Measurements from ENCODE around the gene PPP1CC. TPM values are rescaled to one million over a fixed set of nuclear protein-coding genes. Genes with fewer than 3 reads are reported as not detected.

Gene PPP1CC
- total RNA-seq, 4 donors from 2014 or later: 92.2 to 120 (median 101) TPM

GRCh38 chr12:110776410-110776809, 33.7 kb upstream of the PPP1CC start:
- intact Hi-C loops (cut with DNase I): no loop called here
- H3K9me3 ChIP-seq: no peaks in the 10 kb centered on the region
- no peak overlapping the region for H3K4me3 ChIP-seq
- peaks cover 0 to 3% (median 0%) of the 10 kb centered on the region in 4 donors for H3K27me3 ChIP-seq
- no peaks in the 10 kb centered on the region for H3K36me3 ChIP-seq
- DNase-seq (ENCODE audit: extremely low spot score): no peak
- 87% methylated on average over 4 of the region's 4 CpGs for WGBS
- H3K4me1 ChIP-seq: peaks cover 0 to 4% (median 0%) of the 10 kb centered on the region in 4 donors
- TF ChIP-seq EP300 (IDR thresholded peaks at IDR 0.05): no peak
- no peak for TF ChIP-seq POLR2AphosphoS5 (IDR thresholded peaks at IDR 0.05)
- TF ChIP-seq POLR2A (IDR thresholded peaks at IDR 0.05; ENCODE audit: low read depth): no peak
- TF ChIP-seq CTCF (IDR thresholded peaks at IDR 0.05): no peak
- H3K27ac ChIP-seq (replicated peaks in 1 of 4): no peak overlapping the region

DNA sequence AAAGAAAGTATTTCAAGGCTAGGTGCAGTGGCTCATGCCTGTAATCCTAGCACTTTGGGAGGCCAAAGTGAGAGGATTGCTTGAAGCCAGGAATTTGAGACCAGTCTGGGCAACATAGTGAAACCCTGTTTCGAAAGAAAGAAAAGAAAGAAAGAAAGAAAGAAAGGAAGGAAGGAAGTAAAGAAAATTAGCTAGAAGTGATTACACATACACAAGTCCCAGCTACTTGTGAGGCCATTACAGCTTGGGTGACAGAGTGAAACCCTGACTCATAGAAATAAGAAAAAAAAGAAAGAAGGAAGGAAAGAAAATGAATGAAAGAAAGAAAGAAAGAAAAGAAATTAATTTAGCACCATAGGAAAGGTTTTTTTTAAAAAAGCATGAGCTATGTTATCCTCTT, 33.3 kb upstream of the PPP1CC start:
- H3K36me3 ChIP-seq: no peaks in the 10 kb centered on the region
- peaks cover 0 to 3% (median 0%) of the 10 kb centered on the region in 4 donors for H3K27me3 ChIP-seq
- peaks cover 0 to 4% (median 0%) of the 10 kb centered on the region in 4 donors for H3K4me1 ChIP-seq
- DNase-seq (ENCODE audit: extremely low spot score): no peak
- intact Hi-C loops (cut with DNase I): no loop called here
- 73% methylated on average over 1 of the region's 1 CpG for WGBS
- H3K9me3 ChIP-seq: no peaks in the 10 kb centered on the region
- no peak overlapping the region for H3K4me3 ChIP-seq
- H3K27ac ChIP-seq (replicated peaks in 1 of 4): no peak overlapping the region
- TF ChIP-seq POLR2AphosphoS5 (IDR thresholded peaks at IDR 0.05) (no peak), EP300 (IDR thresholded peaks at IDR 0.05) (no peak), POLR2A (IDR thresholded peaks at IDR 0.05; ENCODE audit: low read depth) (no peak), CTCF (IDR thresholded peaks at IDR 0.05) (no peak)

DNA sequence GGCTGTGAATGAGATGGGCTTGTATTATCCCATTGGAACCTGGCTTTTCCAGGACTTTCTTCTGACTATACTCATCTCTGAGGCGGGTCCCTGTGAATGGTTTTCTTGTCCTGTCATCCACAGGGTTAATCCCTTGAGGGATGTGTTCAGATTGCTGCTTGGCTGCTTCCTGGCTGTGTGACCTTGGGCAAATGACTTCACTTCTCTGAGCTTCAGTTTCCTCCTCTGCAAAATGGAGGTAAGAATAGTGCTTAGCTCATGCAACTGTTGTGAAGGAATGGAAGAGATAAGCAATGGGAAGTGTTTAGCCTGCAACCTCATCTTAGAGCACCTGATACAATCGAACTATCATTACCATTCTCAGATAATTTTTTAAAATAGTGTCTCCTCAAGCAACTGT, 32.1 kb upstream of the PPP1CC start:
- no peaks in the 10 kb centered on the region for H3K36me3 ChIP-seq
- no peak overlapping the region for H3K4me3 ChIP-seq
- no peak for DNase-seq (ENCODE audit: extremely low spot score)
- no peak overlapping the region for H3K27ac ChIP-seq (replicated peaks in 1 of 4)
- peaks cover 0 to 4% (median 0%) of the 10 kb centered on the region in 4 donors for H3K4me1 ChIP-seq
- intact Hi-C loops (cut with DNase I): no loop called here
- H3K9me3 ChIP-seq: no peaks in the 10 kb centered on the region
- H3K27me3 ChIP-seq: peaks cover 0 to 3% (median 0%) of the 10 kb centered on the region in 4 donors
- TF ChIP-seq CTCF (IDR thresholded peaks at IDR 0.05): no peak
- TF ChIP-seq POLR2A (IDR thresholded peaks at IDR 0.05; ENCODE audit: low read depth): no peak
- TF ChIP-seq POLR2AphosphoS5 (IDR thresholded peaks at IDR 0.05): no peak
- no peak for TF ChIP-seq EP300 (IDR thresholded peaks at IDR 0.05)
- WGBS: 85% methylated on average over 2 of the region's 2 CpGs

DNA sequence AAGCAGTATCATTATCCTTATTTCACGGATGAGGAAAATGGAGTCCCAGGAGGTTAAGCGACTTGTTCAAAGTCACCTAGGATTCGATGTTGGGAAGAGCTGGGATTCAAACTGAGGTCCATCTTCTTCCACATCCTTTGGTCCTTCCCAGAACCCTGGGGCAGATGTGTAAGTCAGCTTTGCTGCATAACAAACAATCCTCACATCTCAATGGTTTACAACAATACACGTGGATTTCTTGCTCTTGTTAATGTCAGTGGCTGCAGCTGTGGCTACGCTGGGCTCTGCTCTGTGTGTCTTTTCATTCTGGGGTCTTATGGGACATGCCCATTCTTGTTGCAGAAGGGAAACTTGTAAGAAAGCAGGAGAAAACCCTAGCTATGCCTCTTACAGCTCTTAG, 26.3 kb upstream of the PPP1CC start:
- intact Hi-C loops (cut with DNase I): no loop called here
- Histone ChIP-seq H3K4me1 (peaks cover 0 to 4% (median 0%) of the 10 kb centered on the region in 4 donors), H3K27ac (replicated peaks in 1 of 4) (no peak overlapping the region), H3K36me3 (no peaks in the 10 kb centered on the region), H3K9me3 (no peaks in the 10 kb centered on the region), H3K4me3 (no peak overlapping the region), H3K27me3 (no peaks in the 10 kb centered on the region)
- DNase-seq (ENCODE audit: extremely low spot score): no peak
- no peak for TF ChIP-seq POLR2A (IDR thresholded peaks at IDR 0.05; ENCODE audit: low read depth)
- TF ChIP-seq EP300 (IDR thresholded peaks at IDR 0.05): no peak
- no peak for TF ChIP-seq CTCF (IDR thresholded peaks at IDR 0.05)
- TF ChIP-seq POLR2AphosphoS5 (IDR thresholded peaks at IDR 0.05): no peak
- WGBS: 93% methylated on average over 5 of the region's 5 CpGs

DNA sequence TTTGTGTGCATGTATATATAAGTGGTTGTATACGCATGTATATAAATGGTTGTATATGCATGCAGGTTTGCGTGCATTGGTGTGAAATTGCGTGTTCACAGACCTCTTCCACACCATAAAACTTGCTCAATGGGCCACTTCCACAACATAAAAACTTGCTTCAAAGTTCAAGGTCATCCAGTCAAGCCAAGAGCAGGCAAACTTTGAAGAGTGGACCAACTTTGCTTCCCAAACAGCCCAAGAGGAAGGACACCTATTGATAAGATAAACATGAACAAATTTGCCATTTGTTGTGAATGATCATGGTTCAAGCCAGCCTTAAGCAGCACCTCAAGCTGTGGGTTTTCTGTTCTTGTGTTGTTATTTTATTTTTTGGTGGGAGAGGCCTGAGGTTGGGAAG, 25.2 kb upstream of the PPP1CC start:
- Histone ChIP-seq H3K27me3 (no peaks in the 10 kb centered on the region), H3K27ac (replicated peaks in 1 of 4) (no peak overlapping the region), H3K4me3 (no peak overlapping the region), H3K9me3 (no peaks in the 10 kb centered on the region), H3K36me3 (no peaks in the 10 kb centered on the region), H3K4me1 (peaks cover 0 to 11% (median 0%) of the 10 kb centered on the region in 4 donors)
- DNase-seq (ENCODE audit: extremely low spot score): no peak
- intact Hi-C loops (cut with DNase I): no loop called here
- TF ChIP-seq POLR2A (IDR thresholded peaks at IDR 0.05; ENCODE audit: low read depth) (no peak), EP300 (IDR thresholded peaks at IDR 0.05) (no peak), CTCF (IDR thresholded peaks at IDR 0.05) (no peak), POLR2AphosphoS5 (IDR thresholded peaks at IDR 0.05) (no peak)
- 96% methylated on average over 3 of the region's 3 CpGs for WGBS
